Measurements from ENCODE around the gene SEMA3C.

Gene SEMA3C

DNA sequence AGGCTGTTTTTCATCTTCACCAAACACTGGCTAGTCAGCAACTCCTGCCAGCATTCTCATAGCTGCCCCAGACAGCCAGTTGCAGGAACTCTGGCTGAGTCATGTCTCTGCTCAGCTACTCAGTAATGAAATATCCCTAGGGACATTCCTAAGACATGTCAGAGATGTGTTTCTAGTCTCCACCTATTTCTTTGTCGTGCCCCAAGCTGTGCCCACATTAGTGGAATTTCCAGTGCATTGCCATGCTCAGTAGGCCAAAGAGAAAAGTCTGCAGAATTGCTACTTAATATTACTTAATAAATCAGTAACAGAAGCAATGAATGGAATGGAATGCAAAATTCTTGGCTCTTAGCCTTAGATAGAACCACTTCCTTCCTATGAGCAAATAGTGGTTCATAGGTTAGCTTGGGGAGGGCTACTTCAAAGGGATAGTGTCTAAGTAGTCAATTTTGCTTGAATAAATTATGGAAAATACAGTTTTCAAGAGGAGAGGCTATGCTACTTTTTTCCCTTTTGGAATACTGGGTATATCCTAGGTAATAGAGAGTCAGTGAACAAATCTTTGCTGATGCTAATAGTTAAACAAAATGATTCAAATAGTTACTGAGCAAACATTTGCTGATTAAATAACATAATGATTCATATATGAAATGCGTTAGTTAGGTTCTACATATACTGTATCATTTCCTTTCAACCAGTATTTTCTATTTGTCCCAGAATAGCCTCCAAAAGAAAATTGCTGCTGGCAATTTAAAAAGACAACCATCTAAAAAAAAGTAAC lies 23.6 kb upstream of the SEMA3C start:
- no peak overlapping the region for H3K4me2 ChIP-seq (ENCODE audit: low read length)
- no peaks in the 10 kb centered on the region for H3K9me3 ChIP-seq (ENCODE audit: control insufficient read depth, insufficient read depth, low read length)
- H3K27ac ChIP-seq (ENCODE audit: low read depth, low read length), result no peak overlapping the region
- H4K20me1 ChIP-seq (ENCODE audit: control insufficient read depth, insufficient read depth, low read depth, low read length), result no peaks in the 10 kb centered on the region
- no peaks in the 10 kb centered on the region for H3F3A ChIP-seq (ENCODE audit: control insufficient read depth, insufficient read depth)
- no peaks in the 10 kb centered on the region for H3K9me2 ChIP-seq (replicated peaks; ENCODE audit: control insufficient read depth, low read length)
- no peaks in the 10 kb centered on the region for H3K27me3 ChIP-seq (ENCODE audit: control insufficient read depth, low read length)
- H3K4me3 ChIP-seq (ENCODE audit: low read length), result no peak overlapping the region
- H3K79me2 ChIP-seq (ENCODE audit: control insufficient read depth, low read length), result no peaks in the 10 kb centered on the region
- no peaks in the 10 kb centered on the region for H3K36me3 ChIP-seq (ENCODE audit: control insufficient read depth, low read length)
- TF ChIP-seq EZH2phosphoT487 (IDR thresholded peaks at IDR 0.05; ENCODE audit: borderline replicate concordance, low read length), result no peak
- TF ChIP-seq, protein P1, sequence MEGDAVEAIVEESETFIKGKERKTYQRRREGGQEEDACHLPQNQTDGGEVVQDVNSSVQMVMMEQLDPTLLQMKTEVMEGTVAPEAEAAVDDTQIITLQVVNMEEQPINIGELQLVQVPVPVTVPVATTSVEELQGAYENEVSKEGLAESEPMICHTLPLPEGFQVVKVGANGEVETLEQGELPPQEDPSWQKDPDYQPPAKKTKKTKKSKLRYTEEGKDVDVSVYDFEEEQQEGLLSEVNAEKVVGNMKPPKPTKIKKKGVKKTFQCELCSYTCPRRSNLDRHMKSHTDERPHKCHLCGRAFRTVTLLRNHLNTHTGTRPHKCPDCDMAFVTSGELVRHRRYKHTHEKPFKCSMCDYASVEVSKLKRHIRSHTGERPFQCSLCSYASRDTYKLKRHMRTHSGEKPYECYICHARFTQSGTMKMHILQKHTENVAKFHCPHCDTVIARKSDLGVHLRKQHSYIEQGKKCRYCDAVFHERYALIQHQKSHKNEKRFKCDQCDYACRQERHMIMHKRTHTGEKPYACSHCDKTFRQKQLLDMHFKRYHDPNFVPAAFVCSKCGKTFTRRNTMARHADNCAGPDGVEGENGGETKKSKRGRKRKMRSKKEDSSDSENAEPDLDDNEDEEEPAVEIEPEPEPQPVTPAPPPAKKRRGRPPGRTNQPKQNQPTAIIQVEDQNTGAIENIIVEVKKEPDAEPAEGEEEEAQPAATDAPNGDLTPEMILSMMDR (IDR thresholded peaks at IDR 0.05; ENCODE audit: low read depth, low read length, poor library complexity, severe bottlenecking), result no peak
- no peaks in the 10 kb centered on the region for H3K4me1 ChIP-seq (ENCODE audit: control insufficient read depth, low read length)

DNA sequence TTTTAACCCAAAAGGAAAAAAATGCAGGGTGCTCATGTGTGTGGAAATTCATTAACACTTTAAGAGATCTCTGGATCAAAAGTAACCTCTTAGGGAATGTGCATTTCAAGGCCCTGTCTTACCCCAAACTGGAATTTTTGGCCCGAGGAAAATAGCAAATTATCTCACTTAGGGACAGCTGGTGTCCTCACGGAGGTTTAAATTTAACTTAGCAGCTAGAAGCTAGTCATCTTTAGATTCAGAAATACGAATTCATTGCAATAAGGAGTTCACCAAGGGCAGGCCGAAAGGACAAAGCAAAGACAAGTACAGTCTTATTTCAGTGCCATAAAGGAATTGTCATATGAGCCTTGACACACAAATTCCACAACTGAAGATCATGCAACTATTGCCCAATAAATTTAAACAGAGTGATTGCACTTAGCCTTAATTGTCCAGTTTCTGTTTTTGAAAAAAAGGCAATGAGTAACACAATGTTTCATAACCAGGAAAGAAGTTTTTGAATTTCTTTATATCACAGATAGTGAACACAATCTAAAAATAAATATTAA lies 22.4 kb upstream of the SEMA3C start:
- Histone ChIP-seq H3K4me3 (ENCODE audit: low read length) (no peak overlapping the region), H3K9me3 (ENCODE audit: control insufficient read depth, insufficient read depth, low read length) (no peaks in the 10 kb centered on the region), H3K4me2 (ENCODE audit: low read length) (no peak overlapping the region), H3K79me2 (ENCODE audit: control insufficient read depth, low read length) (no peaks in the 10 kb centered on the region), H3K27ac (ENCODE audit: low read depth, low read length) (no peak overlapping the region), H3K4me1 (ENCODE audit: control insufficient read depth, low read length) (no peaks in the 10 kb centered on the region), H3K9me2 (replicated peaks; ENCODE audit: control insufficient read depth, low read length) (no peaks in the 10 kb centered on the region), H4K20me1 (ENCODE audit: control insufficient read depth, insufficient read depth, low read depth, low read length) (no peaks in the 10 kb centered on the region), H3K36me3 (ENCODE audit: control insufficient read depth, low read length) (no peaks in the 10 kb centered on the region), H3K27me3 (ENCODE audit: control insufficient read depth, low read length) (no peaks in the 10 kb centered on the region), H3F3A (ENCODE audit: control insufficient read depth, insufficient read depth) (no peaks in the 10 kb centered on the region)
- TF ChIP-seq, protein P1 (IDR thresholded peaks at IDR 0.05; ENCODE audit: low read depth, low read length, poor library complexity, severe bottlenecking), result no peak
- no peak for TF ChIP-seq EZH2phosphoT487 (IDR thresholded peaks at IDR 0.05; ENCODE audit: borderline replicate concordance, low read length)

DNA sequence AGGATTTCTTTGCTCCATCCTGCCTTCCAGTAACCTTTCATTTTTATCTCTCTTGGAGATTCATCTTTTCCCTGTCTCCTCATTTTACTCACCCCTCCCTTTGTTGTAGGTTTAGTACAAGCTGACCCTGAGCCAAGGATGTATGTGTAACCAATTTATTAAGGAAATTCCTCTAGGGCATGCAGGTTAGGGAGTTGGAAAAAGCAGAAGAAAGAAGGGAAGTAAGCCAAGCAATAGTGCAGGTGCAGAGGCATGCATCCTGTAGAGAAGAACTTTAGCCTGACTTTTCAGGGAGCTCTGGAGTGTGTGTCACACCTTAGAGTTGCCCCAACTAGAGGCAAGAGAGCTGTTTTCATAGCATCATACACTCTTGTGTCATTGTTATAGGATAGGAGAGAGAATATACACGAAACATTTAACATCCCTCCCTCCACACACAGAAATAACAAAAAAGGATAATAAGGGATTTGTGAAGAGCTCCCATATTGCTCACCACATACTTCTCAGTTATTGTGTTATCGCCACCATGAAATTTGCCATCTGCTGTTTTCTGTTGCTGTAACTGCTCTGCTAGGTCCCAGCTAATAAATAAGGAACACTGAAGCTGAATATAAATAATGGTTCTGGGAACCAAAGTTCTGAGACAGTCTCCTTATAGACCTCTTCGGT lies 21.8 kb upstream of the SEMA3C start:
- H3K27ac ChIP-seq (ENCODE audit: low read depth, low read length), result no peak overlapping the region
- no peaks in the 10 kb centered on the region for H3F3A ChIP-seq (ENCODE audit: control insufficient read depth, insufficient read depth)
- no peak overlapping the region for H3K4me3 ChIP-seq (ENCODE audit: low read length)
- no peaks in the 10 kb centered on the region for H3K79me2 ChIP-seq (ENCODE audit: control insufficient read depth, low read length)
- no peaks in the 10 kb centered on the region for H3K27me3 ChIP-seq (ENCODE audit: control insufficient read depth, low read length)
- H3K36me3 ChIP-seq (ENCODE audit: control insufficient read depth, low read length), result no peaks in the 10 kb centered on the region
- H3K9me3 ChIP-seq (ENCODE audit: control insufficient read depth, insufficient read depth, low read length), result no peaks in the 10 kb centered on the region
- TF ChIP-seq EZH2phosphoT487 (IDR thresholded peaks at IDR 0.05; ENCODE audit: borderline replicate concordance, low read length), result no peak
- TF ChIP-seq, protein P1 (IDR thresholded peaks at IDR 0.05; ENCODE audit: low read depth, low read length, poor library complexity, severe bottlenecking), result no peak
- no peaks in the 10 kb centered on the region for H4K20me1 ChIP-seq (ENCODE audit: control insufficient read depth, insufficient read depth, low read depth, low read length)
- H3K9me2 ChIP-seq (replicated peaks; ENCODE audit: control insufficient read depth, low read length), result no peaks in the 10 kb centered on the region
- H3K4me2 ChIP-seq (ENCODE audit: low read length), result no peak overlapping the region
- no peaks in the 10 kb centered on the region for H3K4me1 ChIP-seq (ENCODE audit: control insufficient read depth, low read length)

Measured in DOHH2 (cell line).